Measurements from ENCODE around the gene TMEM119.
"Not testable (repeated sequence)": the region's sequence is repeated elsewhere in the genome, so short reads cannot be mapped to it uniquely, and the experiment has no call there.

The TMEM119 gene

GRCh38 chr12:108563136-108563803 is 34.6 kb downstream of the TMEM119 start:
- peak; percentile 89 for DNase-seq

- DNase-seq: peak; percentile 96
Measured at GRCh38 chr12:108562348-108563135, 35.3 kb downstream of the TMEM119 start, which contains the start of gene ISCU. ISCU (plus strand) TSS chr12:108562596; CDS start chr12:108562623, 27 bp downstream.

- no peak for DNase-seq
Measured at GRCh38 chr12:108561852-108562347, 36.0 kb downstream of the TMEM119 start.

GRCh38 chr12:108560752-108561719 is 36.8 kb downstream of the TMEM119 start, which contains the start of gene SART3:
SART3 (minus strand) TSS chr12:108561173; CDS start chr12:108561154, 19 bp downstream.
- peak; percentile 92 for DNase-seq

- DNase-seq: no peak
Measured at GRCh38 chr12:108560321-108560721, 37.6 kb downstream of the TMEM119 start.

GRCh38 chr12:108559748-108560147 is 38.1 kb downstream of the TMEM119 start:
- no peak for DNase-seq

- no peak for DNase-seq
Measured at GRCh38 chr12:108559007-108559655, 38.8 kb downstream of the TMEM119 start.

- not testable (repeated sequence) for DNase-seq
Measured at GRCh38 chr12:108555383-108555782, 42.5 kb downstream of the TMEM119 start.

- no peak for DNase-seq
Measured at GRCh38 chr12:108553799-108554198, 44.1 kb downstream of the TMEM119 start.

GRCh38 chr12:108551535-108551934 is 46.3 kb downstream of the TMEM119 start:
- no peak for DNase-seq

- no peak for DNase-seq
Measured at GRCh38 chr12:108548954-108549521, 48.8 kb downstream of the TMEM119 start.

- DNase-seq: no peak
Measured at GRCh38 chr12:108547686-108548085, 50.2 kb downstream of the TMEM119 start.

GRCh38 chr12:108543652-108544051 is 54.2 kb downstream of the TMEM119 start:
- DNase-seq: no peak

- DNase-seq: no peak
Measured at GRCh38 chr12:108542320-108542719, 55.6 kb downstream of the TMEM119 start.
